ENCODE results near the gene DYNC1LI2. TPM values are rescaled to one million over a fixed set of nuclear protein-coding genes. Genes with fewer than 3 reads are reported as not detected.

DYNC1LI2 gene
- total RNA-seq, 1 donor from 2014 or later: 122 TPM

DNA sequence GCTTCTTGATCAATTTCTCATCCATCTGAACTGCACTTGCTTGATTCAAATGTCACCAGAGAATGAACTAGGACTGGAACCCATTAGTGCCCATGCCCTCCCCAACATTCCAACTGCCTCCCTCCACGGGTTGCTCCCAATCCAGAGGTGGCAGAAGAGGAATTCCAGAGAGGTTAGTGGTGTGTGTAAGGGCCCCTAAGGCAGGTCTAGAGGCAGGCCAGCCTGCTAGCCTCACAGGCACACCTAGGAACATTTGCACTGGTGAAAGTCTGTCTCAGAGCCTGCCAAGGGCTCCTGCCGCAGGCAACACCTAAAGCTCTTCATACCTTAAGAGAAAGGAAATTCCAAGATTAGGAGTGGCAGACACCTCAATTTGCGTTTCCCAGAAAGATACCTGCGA, 33.6 kb downstream of the DYNC1LI2 start:
- no peaks in the 10 kb centered on the region for H3K27me3 ChIP-seq
- TF ChIP-seq, protein P1, sequence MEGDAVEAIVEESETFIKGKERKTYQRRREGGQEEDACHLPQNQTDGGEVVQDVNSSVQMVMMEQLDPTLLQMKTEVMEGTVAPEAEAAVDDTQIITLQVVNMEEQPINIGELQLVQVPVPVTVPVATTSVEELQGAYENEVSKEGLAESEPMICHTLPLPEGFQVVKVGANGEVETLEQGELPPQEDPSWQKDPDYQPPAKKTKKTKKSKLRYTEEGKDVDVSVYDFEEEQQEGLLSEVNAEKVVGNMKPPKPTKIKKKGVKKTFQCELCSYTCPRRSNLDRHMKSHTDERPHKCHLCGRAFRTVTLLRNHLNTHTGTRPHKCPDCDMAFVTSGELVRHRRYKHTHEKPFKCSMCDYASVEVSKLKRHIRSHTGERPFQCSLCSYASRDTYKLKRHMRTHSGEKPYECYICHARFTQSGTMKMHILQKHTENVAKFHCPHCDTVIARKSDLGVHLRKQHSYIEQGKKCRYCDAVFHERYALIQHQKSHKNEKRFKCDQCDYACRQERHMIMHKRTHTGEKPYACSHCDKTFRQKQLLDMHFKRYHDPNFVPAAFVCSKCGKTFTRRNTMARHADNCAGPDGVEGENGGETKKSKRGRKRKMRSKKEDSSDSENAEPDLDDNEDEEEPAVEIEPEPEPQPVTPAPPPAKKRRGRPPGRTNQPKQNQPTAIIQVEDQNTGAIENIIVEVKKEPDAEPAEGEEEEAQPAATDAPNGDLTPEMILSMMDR (IDR thresholded peaks at IDR 0.05): no peak
- peak; percentile 92 for ATAC-seq
- H3K9me3 ChIP-seq: no peaks in the 10 kb centered on the region
- H3K36me3 ChIP-seq: peaks cover 26% of the 10 kb centered on the region
- intact Hi-C loops (cut with DNase I): no loop called here
- DNase-seq: no peak
- H3K27ac ChIP-seq: no peak overlapping the region
- H3K4me3 ChIP-seq: no peak overlapping the region
- no peaks in the 10 kb centered on the region for H3K4me1 ChIP-seq

DNA sequence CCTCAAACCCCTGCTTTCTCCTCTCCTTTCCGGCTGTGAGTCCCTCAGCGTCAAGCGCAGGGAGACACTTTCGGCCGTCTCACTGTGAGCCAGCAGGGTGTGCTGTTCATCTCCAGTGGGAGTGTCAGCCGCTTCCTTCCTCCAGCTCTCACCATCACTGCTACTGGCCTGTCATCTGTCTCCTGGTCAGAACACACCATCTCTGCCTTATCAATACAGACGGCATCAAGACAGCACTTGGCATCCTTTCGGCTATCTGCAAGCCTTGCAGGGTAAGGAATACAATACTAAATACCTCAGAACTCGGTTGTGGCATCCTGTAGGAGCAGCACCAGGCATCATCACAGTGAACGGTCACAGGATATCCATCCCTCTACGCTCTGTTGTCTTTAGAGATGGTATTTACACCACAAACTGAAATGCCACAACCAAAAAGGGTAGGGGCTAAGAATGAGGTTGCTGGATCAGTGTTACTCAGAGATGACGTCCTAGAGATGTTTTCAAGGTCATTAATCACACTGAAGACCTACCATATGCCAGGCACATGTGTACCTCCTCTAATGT, 34.2 kb downstream of the DYNC1LI2 start:
- Histone ChIP-seq H3K4me3 (no peak overlapping the region), H3K9me3 (no peaks in the 10 kb centered on the region), H3K27me3 (no peaks in the 10 kb centered on the region), H3K36me3 (peaks cover 20% of the 10 kb centered on the region), H3K27ac (no peak overlapping the region), H3K4me1 (no peaks in the 10 kb centered on the region)
- DNase-seq (no peak), ATAC-seq (peak; percentile 77)
- intact Hi-C loops (cut with DNase I): no loop called here
- TF ChIP-seq, protein P1 (IDR thresholded peaks at IDR 0.05): peak; percentile 50

DNA sequence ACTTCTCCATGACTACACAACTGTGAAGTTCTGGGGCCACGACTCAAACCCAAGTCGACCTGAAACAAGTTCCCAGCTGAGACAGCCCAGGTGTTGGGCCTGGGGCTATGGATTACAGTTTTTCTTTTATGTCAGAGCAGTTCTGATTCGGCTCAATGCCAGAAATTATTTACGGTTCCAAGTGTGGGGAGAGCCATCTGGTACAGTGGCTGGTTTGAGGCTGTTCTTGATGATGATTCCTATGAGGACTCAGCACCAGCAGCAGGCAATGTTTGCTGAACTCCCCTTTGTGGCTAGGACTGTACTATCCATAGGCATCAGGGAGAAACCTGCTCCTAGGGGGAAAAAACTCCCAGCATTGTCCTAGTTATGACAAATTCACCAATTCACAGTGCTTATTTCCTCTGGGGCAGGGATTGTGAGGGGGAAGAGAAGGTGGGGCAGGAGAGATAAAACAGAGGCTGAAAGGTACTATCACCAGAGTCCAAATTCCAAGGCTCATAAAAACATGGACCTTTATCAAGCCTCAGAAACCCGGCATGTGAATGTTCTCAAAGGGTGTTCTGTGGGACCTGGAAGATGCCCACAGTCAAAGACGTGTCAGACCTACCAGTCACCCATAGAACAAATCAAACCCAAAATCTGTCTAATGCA, 36.6 kb downstream of the DYNC1LI2 start:
- DNase-seq (no peak), ATAC-seq (no peak)
- Histone ChIP-seq H3K27ac (no peak overlapping the region), H3K4me1 (no peaks in the 10 kb centered on the region), H3K4me3 (no peak overlapping the region), H3K9me3 (no peaks in the 10 kb centered on the region), H3K36me3 (no peaks in the 10 kb centered on the region), H3K27me3 (no peaks in the 10 kb centered on the region)
- TF ChIP-seq, protein P1 (IDR thresholded peaks at IDR 0.05): no peak
- intact Hi-C loops (cut with DNase I): no loop called here

DNA sequence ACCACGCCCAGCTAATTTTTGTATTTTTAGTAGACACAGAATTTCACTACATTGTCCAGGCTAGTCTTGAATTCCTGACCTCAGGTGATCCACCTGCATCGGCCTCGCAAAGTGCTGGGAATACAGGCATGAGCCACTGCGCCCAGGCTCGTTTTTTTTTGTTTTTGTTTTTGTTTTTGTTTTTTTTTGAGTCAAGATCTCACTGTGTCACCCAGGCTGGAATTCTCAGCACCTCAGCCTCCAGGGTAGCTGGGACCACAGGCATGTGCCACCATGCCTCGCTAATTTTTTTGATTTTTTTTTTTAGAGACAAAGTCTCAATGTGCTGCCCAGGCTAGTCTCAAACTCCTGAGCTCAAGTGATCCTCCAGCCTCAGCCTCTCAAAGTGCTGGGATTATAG, 37.3 kb downstream of the DYNC1LI2 start:
- TF ChIP-seq, protein P1 (IDR thresholded peaks at IDR 0.05): no peak
- no peak overlapping the region for H3K27ac ChIP-seq
- H3K27me3 ChIP-seq: no peaks in the 10 kb centered on the region
- no peak overlapping the region for H3K4me3 ChIP-seq
- H3K9me3 ChIP-seq: no peaks in the 10 kb centered on the region
- no peak for ATAC-seq
- intact Hi-C loops (cut with DNase I): no loop called here
- no peak for DNase-seq
- H3K36me3 ChIP-seq: no peaks in the 10 kb centered on the region
- H3K4me1 ChIP-seq: no peaks in the 10 kb centered on the region

DNA sequence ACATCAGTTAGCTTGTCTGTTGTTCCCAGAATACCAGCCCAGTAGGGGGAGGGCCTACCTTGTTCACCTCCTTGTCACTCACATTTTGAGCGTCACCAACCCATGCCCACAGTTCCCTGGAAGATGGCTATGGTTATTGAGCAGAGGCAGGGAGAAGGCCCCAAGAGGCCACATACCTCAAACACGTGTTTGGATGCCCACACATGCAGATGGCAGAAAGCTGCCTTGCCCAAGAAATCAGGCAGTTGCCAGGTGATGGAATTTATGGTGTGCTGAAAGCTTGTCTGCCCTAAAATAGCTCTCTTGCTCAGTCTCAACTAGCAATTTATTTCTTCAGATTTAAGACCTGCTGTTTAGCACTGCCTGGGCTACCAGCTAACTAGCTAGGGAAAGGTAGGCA, 38.3 kb downstream of the DYNC1LI2 start:
- intact Hi-C loops (cut with DNase I): no loop called here
- TF ChIP-seq, protein P1 (IDR thresholded peaks at IDR 0.05): no peak
- DNase-seq (no peak), ATAC-seq (no peak)
- Histone ChIP-seq H3K9me3 (no peaks in the 10 kb centered on the region), H3K36me3 (no peaks in the 10 kb centered on the region), H3K4me3 (no peak overlapping the region), H3K27ac (no peak overlapping the region), H3K4me1 (no peaks in the 10 kb centered on the region), H3K27me3 (no peaks in the 10 kb centered on the region)
